Measurements from ENCODE around the gene MYOM3. TPM values are rescaled to one million over a fixed set of nuclear protein-coding genes. Genes with fewer than 3 reads are reported as not detected.

MYOM3 gene
- total and polyA plus RNA-seq, 2 of the 13 experiments (the other 11 are each of a cell fraction or from before 2014, with no cell fraction given), result 5.8 to 15.3 TPM

DNA sequence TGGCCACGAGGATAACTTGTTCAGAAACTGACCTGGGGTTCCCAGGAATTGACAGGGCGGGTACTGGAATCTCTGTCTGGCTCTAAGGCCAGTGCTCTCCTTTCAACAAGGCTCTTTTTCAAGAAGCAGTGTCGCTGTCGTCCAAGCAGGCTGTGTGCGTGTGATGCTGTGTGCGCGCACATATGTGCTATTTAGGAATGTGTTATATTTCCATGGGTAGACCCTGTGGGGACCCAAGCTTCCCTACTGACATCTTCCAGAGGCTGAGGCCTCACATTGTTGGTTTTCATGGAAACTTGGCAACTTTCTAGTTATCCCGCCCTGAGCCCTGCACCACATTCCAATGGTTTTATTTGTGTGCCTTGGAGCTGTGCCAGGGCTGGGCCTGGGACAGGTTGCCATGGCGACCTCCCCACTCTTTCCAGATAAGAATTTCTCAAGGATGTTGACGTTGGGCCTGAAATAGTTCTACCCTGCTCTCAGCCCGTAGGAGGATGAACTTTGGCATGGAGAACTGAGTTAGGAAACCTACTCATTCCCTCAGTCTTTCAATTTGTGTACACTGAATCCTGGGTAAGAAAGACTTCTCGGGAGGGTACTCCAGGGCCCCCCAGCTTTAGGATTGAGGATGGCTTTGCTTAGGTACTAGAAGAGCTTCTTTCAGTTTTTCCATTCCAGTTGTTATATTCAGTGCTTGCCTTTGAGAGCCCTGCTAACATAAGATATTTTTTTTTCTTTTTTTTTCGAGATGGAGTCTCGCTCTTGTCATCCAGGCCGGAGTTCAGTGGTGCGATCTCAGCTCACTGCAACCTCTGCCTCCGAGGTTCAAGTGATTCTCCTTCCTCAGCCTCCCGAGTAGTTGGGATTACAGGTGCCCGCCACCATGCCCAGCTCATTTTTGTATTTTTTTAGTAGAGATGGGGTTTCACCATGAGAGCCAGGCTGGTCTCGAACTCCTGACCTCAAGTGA lies 93.0 kb downstream of the MYOM3 start (continued):
- TF ChIP-seq ZNF275 (CRISPR knock-in tag; IDR thresholded peaks at IDR 0.05; ENCODE audit: borderline replicate concordance) (no peak), SNAI1 (CRISPR knock-in tag; IDR thresholded peaks at IDR 0.05; ENCODE audit: borderline replicate concordance) (no peak), ZFY (CRISPR knock-in tag; IDR thresholded peaks at IDR 0.05) (peak; percentile 65), EZH2 (conservative IDR thresholded peaks at IDR 0.05; ENCODE audit: low read depth, low read length) (no peak), ATRX (CRISPR knock-in tag; IDR thresholded peaks at IDR 0.05; ENCODE audit: borderline replicate concordance) (no peak), IKZF1 (IDR thresholded peaks at IDR 0.05) (no peak), STAT5B (CRISPR knock-in tag; IDR thresholded peaks at IDR 0.05) (no peak), ZHX1 (CRISPR knock-in tag; IDR thresholded peaks at IDR 0.05; ENCODE audit: low read depth) (no peak), ZSCAN31 (CRISPR knock-in tag; IDR thresholded peaks at IDR 0.05; ENCODE audit: low read depth) (no peak), BCL6 (CRISPR knock-in tag; IDR thresholded peaks at IDR 0.05) (peak; percentile 96), GATAD2A (CRISPR knock-in tag; IDR thresholded peaks at IDR 0.05) (peak; percentile 95), ZBTB39 (CRISPR knock-in tag; IDR thresholded peaks at IDR 0.05) (no peak), SKI (IDR thresholded peaks at IDR 0.05; ENCODE audit: partially characterized antibody) (peak; percentile 41), NR3C1 (CRISPR knock-in tag; IDR thresholded peaks at IDR 0.05) (no peak), ZNF644 (CRISPR knock-in tag; IDR thresholded peaks at IDR 0.05; ENCODE audit: low read depth) (peak; percentile 59; the same call in 1 of the 2 replicates), MAX (IDR thresholded peaks at IDR 0.05) (peak; percentile 66), ZNF224 (CRISPR knock-in tag; IDR thresholded peaks at IDR 0.05) (peak; percentile 68; the same call in 1 of the 2 replicates), ATAD3A (CRISPR knock-in tag; IDR thresholded peaks at IDR 0.05) (no peak)
- TF ChIP-seq, protein P1, sequence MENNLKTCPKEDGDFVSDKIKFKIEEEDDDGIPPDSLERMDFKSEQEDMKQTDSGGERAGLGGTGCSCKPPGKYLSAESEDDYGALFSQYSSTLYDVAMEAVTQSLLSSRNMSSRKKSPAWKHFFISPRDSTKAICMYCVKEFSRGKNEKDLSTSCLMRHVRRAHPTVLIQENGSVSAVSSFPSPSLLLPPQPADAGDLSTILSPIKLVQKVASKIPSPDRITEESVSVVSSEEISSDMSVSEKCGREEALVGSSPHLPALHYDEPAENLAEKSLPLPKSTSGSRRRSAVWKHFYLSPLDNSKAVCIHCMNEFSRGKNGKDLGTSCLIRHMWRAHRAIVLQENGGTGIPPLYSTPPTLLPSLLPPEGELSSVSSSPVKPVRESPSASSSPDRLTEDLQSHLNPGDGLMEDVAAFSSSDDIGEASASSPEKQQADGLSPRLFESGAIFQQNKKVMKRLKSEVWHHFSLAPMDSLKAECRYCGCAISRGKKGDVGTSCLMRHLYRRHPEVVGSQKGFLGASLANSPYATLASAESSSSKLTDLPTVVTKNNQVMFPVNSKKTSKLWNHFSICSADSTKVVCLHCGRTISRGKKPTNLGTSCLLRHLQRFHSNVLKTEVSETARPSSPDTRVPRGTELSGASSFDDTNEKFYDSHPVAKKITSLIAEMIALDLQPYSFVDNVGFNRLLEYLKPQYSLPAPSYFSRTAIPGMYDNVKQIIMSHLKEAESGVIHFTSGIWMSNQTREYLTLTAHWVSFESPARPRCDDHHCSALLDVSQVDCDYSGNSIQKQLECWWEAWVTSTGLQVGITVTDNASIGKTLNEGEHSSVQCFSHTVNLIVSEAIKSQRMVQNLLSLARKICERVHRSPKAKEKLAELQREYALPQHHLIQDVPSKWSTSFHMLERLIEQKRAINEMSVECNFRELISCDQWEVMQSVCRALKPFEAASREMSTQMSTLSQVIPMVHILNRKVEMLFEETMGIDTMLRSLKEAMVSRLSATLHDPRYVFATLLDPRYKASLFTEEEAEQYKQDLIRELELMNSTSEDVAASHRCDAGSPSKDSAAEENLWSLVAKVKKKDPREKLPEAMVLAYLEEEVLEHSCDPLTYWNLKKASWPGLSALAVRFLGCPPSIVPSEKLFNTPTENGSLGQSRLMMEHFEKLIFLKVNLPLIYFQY (CRISPR knock-in tag; IDR thresholded peaks at IDR 0.05; ENCODE audit: borderline replicate concordance), result 0 out of 2 replicates have a peak, but pooled peaks have one; percentile 40

Measured in HepG2 (cell line).